Left lung (tissue), 10 donors: Measurements from ENCODE around the gene KCNH8. TPM values are rescaled to one million over a fixed set of nuclear protein-coding genes. Genes with fewer than 3 reads are reported as not detected.
A peak's percentile ranks its signal among the peaks of the same experiment; 100 is the strongest.

ENCODE experiments used
- ATAC-seq: fragments of 200-7000 bp; cut with Tn5 transposase; one replicate; pipeline ENCODE4 v1.9.1; 2020; ENCODE audit warnings: moderate library complexity
- DNase-seq, 4 donors: peaks; one replicate each; pipeline ENCODE4 v3.0.0-alpha.2; 2013 to 2020
- H3K27ac ChIP-seq, 2 donors: fragments of 200-600 bp; sonication (generic) in 1 of 2; one replicate each; pipeline versions ENCODE4 v1.5.0 to v1.8.0; 2020 to 2021
- H3K27me3 ChIP-seq, 2 donors: fragments of 200-600 bp; sonication (generic) in 1 of 2; one replicate each; pipeline versions ENCODE4 v1.5.0 to v1.8.0; 2020 to 2021
- H3K36me3 ChIP-seq, 2 donors: fragments of 200-600 bp; sonication (generic) in 1 of 2; one replicate each; pipeline versions ENCODE4 v1.5.0 to v1.8.0; 2020 to 2021
- H3K4me1 ChIP-seq, 2 donors: fragments of 200-600 bp; one replicate each; pipeline ENCODE4 v1.8.0; 2021
- H3K4me3 ChIP-seq, 2 donors: fragments of 200-600 bp; sonication (generic) in 1 of 2; one replicate each; pipeline versions ENCODE4 v1.5.0 to v1.8.0; 2020 to 2021; ENCODE audit warnings: mild to moderate bottlenecking in 1 of 2
- H3K9me3 ChIP-seq, 2 donors: fragments of 200-600 bp; sonication (generic) in 1 of 2; one replicate each; pipeline versions ENCODE4 v1.5.0 to v1.8.0; 2020 to 2021
- intact Hi-C, 2 donors: fragments of 100-400 bp; cut with DNase I; formaldehyde crosslinking; loops; one replicate each; pipeline versions ENCODE4 v1.11.2 to v1.14.2; 2022
- polyA plus RNA-seq, 6 donors: library from polyadenylated mRNA; unstranded; fragments of 120-200 nt; gene quantifications; one replicate each; pipeline ENCODE4 v1.2.1, GENCODE V29; 2013; ENCODE audit not compliant: insufficient read length in 6 of 6
- total RNA-seq, 2 donors: library from RNA; stranded (reverse); fragmentation: NEBNext Ultra II Directional; extraction: Animal tissue kit (Norgen Biotek cat#: 25700); gene quantifications; one replicate each; pipeline ENCODE4 v1.2.1, GENCODE V29; 2021
- TF ChIP-seq, protein P1 (sequence below), 2 donors: fragments of 200-600 bp; sonication (generic) in 1 of 2; IDR thresholded peaks; one replicate each; pipeline versions ENCODE4 v1.5.0 to v1.8.0; 2021; ENCODE audit warnings: antibody characterized with exemption in 2 of 2
- donor health status: DM: no; HTN: yes; CAD: no.
- donor health status: DM: no; HTN: no; CAD: no.

The KCNH8 gene
- total and polyA plus RNA-seq, 8 donors = 0.12 to 3.0 (median 2.1) TPM

DNA sequence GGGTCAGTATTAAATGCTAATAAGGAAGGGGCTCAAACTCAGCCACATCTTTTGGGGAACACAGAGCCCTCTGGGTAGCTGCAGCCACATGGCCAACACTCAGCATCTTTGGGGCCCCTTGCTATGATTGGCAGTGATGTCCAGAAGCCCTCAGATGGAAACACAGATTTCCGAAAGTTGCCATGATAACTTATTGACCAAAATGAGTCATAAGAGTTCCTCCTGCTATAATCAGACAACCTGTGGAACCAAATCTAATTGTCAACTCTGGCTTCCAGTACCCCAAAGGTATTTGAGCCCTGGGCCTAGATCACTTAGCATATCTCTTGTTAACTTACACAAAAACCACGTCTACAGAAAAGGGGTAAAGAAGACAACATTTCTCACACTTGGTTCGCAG lies 392.2 kb downstream of the KCNH8 start:
- TF ChIP-seq, protein P1, sequence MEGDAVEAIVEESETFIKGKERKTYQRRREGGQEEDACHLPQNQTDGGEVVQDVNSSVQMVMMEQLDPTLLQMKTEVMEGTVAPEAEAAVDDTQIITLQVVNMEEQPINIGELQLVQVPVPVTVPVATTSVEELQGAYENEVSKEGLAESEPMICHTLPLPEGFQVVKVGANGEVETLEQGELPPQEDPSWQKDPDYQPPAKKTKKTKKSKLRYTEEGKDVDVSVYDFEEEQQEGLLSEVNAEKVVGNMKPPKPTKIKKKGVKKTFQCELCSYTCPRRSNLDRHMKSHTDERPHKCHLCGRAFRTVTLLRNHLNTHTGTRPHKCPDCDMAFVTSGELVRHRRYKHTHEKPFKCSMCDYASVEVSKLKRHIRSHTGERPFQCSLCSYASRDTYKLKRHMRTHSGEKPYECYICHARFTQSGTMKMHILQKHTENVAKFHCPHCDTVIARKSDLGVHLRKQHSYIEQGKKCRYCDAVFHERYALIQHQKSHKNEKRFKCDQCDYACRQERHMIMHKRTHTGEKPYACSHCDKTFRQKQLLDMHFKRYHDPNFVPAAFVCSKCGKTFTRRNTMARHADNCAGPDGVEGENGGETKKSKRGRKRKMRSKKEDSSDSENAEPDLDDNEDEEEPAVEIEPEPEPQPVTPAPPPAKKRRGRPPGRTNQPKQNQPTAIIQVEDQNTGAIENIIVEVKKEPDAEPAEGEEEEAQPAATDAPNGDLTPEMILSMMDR (IDR thresholded peaks at IDR 0.05) = no peak
- H3K27ac ChIP-seq = no peak overlapping the region
- no peaks in the 10 kb centered on the region for H3K4me1 ChIP-seq
- no peaks in the 10 kb centered on the region for H3K36me3 ChIP-seq
- ATAC-seq = no peak
- no peak overlapping the region for H3K4me3 ChIP-seq
- intact Hi-C loops = no loop called here
- H3K27me3 ChIP-seq = no peaks in the 10 kb centered on the region
- DNase-seq = no peak
- no peaks in the 10 kb centered on the region for H3K9me3 ChIP-seq

DNA sequence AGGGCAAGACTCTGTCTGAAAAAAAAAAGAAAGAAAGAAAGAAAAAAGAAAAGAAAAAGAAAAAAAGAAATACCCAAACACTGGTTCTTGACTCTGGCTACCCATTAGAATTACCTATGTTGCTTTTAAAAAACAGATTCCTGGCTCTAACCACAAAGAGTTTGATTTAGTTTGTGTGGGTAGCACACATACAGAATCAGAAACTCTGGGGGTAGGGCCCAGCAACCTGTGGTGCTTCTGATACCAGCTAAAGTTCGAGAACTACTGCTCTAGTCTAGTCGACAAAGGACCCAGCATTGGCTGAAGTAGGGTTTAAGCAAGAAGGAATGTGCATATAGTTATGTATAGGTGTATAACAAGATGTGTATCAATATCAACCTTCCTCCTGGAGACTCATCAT lies 393.0 kb downstream of the KCNH8 start:
- Histone ChIP-seq H3K4me1 (no peaks in the 10 kb centered on the region), H3K4me3 (no peak overlapping the region), H3K27me3 (no peaks in the 10 kb centered on the region), H3K27ac (no peak overlapping the region), H3K9me3 (no peaks in the 10 kb centered on the region), H3K36me3 (no peaks in the 10 kb centered on the region)
- TF ChIP-seq, protein P1 (IDR thresholded peaks at IDR 0.05) = no peak
- no peak for DNase-seq
- intact Hi-C loops = no loop called here
- no peak for ATAC-seq

DNA sequence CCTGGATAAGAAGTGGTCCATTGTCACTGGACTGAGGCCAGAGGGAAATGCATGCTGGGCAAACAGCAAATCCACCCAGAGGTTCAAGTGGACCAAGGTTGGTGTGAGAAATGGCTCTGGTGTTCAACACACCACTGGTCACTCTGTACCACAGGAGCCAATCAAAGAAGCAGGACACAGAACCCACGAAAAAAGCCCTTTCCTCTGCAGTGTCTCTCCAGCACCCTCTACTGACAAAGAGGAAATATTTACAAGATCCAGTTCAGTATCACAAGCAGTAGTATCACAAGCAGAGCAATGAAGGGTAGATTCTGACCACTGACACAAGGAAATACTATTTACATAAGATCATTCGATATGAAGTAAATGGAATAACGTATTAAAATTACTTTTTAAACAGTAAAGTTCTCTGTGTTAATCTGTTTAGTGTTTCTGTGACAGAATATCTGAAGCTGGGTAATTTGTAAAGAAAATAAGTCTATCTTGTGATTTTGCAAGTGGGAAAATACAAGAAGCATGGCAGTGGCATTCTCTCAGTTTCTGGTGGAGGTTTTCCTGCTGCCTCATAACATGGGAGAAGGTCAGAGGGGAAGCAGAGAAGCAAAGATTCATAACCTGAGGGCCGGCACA lies 395.0 kb downstream of the KCNH8 start:
- Histone ChIP-seq H3K36me3 (no peaks in the 10 kb centered on the region), H3K27ac (no peak overlapping the region), H3K27me3 (no peaks in the 10 kb centered on the region), H3K4me3 (no peak overlapping the region), H3K4me1 (no peaks in the 10 kb centered on the region), H3K9me3 (no peaks in the 10 kb centered on the region)
- peak in 1 of 4 donors; percentile 18 for DNase-seq
- peak; percentile 83 for ATAC-seq
- intact Hi-C loops = no loop called here
- TF ChIP-seq, protein P1 (IDR thresholded peaks at IDR 0.05) = peak in 1 of 2 donors; percentile 40

DNA sequence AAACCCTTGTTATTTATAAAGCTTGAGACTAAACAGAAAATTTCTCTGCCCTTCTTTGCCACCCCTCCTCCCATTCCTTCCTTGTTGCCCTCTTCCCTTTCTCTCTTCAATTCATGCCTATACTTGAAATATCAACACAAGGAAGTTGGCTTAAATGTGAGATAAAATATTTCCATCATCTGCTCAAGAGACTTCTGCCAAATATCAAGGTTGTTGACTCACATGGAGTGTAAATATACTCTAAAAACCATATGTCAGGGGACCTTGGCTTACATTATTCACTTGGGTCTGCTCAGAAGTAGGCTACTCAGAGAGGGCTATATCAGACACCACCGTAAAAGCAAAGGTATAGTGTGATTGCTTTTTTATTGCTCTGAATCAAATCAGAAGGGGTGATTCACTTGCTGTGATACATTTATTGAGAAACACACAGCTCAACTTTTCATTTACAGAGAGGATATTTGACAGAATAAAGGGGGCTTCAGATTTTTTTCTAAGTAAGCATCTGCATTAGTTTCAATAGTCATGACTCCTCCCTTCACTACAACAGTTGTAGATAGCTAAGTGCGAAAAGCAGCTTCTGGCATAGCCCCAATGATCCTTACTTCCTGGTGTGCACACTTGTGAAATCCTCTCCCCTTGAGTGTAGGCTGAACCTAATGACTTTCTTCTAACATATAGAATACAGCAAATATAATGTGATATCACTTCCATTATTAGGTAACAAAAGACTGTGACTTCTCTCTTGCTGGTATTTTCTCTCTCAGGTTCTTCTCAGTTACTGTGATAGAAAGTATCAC lies 399.6 kb downstream of the KCNH8 start:
- H3K9me3 ChIP-seq = no peaks in the 10 kb centered on the region
- peak; percentile 38 for ATAC-seq
- no peak overlapping the region for H3K4me3 ChIP-seq
- peak in 1 of 4 donors; percentile 11 for DNase-seq
- no peaks in the 10 kb centered on the region for H3K4me1 ChIP-seq
- intact Hi-C loops = no loop called here
- TF ChIP-seq, protein P1 (IDR thresholded peaks at IDR 0.05) = no peak
- no peaks in the 10 kb centered on the region for H3K36me3 ChIP-seq
- H3K27ac ChIP-seq = no peak overlapping the region
- no peaks in the 10 kb centered on the region for H3K27me3 ChIP-seq

DNA sequence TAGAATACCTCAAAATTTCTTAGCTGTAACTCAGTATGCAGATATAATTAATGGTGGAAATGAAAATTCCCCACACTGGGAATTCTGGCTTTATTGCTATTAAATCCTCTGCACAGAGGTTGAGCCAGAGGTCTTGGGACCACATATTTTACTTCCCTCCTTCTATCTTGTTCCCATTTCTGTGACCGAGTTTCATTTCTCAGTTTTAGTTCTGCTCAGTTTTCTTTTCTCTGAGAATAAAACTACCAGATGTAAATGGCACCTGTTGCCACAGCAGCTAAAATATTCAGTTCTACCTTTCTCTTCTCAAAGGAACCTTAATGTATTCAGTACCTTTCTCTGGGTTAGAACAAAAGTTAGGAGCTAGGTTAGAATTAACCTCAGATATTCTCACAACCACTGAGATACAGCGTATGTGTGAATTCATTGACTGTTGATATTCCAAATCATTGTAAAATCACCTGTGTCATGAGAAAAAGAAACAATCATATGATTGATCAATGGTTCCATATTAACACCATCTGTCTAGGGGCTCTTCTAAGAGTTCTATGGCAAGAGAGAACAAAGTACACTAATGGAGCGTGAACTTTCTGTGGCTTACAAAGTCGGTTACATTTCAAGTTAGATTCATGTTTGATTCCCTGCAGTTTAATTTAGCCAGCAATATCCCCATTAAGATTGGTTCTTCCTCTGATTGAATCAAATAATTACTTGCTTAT lies 411.6 kb downstream of the KCNH8 start:
- TF ChIP-seq, protein P1 (IDR thresholded peaks at IDR 0.05) = no peak
- Histone ChIP-seq H3K9me3 (peaks cover 0 to 4% of the 10 kb centered on the region in 2 donors), H3K27ac (no peak overlapping the region), H3K4me1 (no peaks in the 10 kb centered on the region), H3K27me3 (no peaks in the 10 kb centered on the region), H3K36me3 (no peaks in the 10 kb centered on the region), H3K4me3 (no peak overlapping the region)
- DNase-seq (no peak), ATAC-seq (no peak)
- intact Hi-C loops = no loop called here
